LHCN-M2 (cell line): ENCODE results near the gene DOCK1. TPM values are rescaled to one million over a fixed set of nuclear protein-coding genes. Genes with fewer than 3 reads are reported as not detected.
"Not testable (repeated sequence)": the region's sequence is repeated elsewhere in the genome, so short reads cannot be mapped to it uniquely, and the experiment has no call there.

Experiments
- DNase-seq: peaks from one replicate; pipeline ENCODE4 v3.0.0-alpha.2; 2012; ENCODE audit warnings: low read depth
- total RNA-seq: library from RNA; depleted of rRNA; stranded (reverse); fragments of >200 nt; gene quantifications from 2 replicates; pipeline ENCODE4 v1.2.3, GENCODE V29; 2014

The DOCK1 gene
- total RNA-seq, 1 experiment from 2014 or later, result 45.5 TPM

DNA sequence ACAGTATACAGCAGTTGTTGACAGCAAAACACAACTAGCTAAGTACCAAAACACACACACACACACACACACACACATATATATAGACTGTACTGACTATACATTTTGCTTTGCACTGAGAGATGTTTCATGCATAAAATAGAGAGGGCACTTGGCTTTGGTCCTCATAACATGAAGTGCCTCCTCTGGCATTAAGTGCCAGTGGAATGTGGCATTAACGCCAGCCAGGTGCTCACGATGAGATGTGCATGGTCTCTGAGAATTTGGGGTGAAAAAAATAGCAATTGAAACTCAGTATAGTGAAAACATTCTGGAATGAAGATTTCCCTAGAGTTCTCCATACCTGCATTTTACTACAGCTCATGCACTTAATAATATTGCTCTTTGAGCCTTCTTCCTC, 361.2 kb downstream of the DOCK1 start:
- DNase-seq, result no peak

DNA sequence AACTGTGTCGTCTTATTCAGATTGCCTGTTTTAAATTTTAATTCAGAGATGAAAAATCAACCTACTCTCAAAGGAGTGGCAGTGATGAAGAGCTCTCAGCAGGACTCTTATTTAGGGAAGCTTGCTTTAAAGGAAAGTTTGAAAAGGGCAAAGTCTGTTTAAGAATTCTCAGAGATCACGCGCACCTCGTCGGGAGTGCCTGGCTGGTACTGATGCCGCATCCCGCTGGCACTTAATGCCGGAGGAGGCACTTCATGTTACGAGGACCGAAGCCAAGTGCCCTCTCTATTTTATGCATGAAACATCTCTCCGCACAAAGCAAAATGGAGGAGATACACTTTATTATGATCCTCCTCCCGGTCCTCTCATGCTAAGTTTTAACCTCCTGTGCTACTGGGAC, 362.2 kb downstream of the DOCK1 start:
- DNase-seq, result no peak

DNA sequence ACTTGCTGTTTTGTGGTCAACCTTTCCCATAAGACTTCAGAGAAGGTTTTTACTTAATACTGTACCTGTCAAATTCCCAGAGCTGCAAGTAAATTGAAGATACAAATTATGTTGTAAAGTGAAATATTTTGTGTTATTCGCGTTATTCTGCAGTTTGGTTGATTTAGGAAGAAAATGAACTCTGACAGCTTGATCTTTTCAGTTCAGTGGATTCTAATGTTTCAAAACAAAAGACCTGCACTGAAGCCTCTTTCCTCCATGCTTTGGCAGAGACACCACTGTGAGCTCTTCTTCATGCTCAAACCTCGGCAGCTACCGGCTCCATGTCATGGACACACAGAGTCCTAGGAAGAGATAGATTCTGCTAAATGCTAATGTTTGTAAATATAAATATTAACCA, 366.8 kb downstream of the DOCK1 start:
- DNase-seq, result no peak

DNA sequence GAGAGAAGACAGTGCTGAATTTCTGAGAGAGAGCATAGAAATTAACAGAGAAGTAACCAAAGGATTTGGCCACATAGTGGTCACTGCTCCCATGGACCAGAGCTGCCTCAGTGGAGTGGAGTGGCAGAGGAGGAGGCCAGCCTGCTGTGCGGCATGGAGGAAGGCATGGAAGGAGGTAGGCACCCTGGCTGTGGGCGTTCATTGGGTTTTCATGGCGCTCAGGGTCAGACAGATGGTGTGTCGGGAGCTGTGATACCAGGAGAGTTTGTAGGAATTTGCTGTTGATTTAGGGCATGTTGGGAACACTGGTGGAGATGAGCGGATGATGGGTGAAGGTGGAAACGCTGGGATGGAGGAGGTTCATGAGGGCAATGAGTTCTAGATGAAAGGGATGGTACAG, 370.0 kb downstream of the DOCK1 start:
- no peak for DNase-seq

DNA sequence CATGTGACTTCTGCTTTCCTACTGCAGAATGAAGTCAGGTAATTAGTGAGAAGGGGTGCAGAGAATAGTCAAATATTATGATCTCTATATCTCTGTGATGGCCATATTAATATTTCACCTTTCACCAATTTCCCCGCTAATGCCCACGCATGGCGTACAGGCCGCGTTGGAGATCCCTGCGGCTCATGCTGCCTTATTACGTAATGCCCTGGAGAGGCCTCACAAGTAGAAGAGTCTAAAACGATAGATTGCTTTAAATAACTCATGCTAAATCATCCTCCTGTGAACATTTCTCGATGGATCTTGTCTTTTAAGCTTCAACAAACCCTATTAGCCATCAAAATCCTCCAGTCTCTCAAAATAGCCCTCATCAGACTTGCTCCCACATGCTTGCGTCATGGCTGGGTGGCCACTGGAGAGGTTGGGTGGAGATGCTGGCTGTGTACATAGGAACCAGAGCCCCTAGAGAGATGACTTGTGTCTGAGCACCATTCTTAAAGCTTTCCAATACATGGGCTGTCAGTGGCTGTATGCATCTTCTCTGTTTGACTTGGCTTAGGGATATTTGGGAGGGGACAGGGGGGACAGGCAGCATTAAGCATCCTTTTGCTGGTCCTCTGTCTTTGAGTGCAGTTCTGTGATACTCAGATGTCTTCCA, 370.7 kb downstream of the DOCK1 start:
- no peak for DNase-seq

DNA sequence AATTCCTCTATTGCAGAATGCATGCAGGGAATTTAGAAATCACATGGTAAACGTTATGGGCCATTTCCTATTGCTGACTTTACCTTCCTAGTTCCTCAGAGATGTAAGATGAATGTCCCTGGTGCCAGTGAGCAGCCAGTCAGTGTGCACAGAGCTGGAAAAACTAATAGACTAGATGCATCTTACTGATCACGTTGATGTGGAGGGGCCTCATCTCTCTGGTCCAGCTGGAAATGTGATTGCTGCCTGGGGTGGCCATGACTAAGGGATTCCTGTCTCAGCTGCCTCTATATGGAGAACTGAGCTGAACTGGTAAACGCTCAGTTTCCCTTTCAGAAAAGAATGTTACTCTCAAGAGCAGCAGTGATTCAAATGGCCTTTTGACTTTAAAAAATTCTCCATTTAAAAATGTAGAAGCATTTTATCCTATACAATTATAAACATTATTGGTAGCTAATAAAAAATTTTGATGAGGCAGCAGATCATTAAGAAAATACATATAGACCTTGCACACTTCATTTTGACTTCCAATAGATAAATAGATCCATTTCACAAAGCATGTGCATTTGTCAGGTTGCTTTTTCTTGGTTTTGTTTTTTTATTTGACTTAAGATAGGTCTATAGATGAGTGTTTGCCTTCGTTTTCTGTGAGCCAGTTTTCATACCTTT, 371.7 kb downstream of the DOCK1 start:
- no peak for DNase-seq

DNA sequence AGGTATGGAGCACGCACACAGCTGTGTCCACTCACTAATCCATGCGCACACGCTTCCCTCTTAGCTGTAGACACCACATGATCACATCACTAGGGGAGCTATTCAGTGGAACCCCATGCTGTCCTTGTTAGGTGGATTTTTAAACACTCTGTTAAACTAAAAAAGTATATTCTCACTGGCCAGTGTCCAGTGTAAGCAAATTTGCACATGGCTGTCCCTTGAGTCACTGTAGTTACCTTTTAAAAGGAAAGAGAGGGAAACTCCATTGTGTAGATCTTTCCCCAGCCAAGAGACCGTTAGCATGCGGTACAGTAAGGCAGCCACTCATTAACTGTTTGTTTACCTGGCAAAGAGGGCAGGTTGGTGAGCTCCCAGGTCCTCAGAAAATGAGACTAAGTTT, 372.8 kb downstream of the DOCK1 start:
- DNase-seq, result peak; percentile 3

DNA sequence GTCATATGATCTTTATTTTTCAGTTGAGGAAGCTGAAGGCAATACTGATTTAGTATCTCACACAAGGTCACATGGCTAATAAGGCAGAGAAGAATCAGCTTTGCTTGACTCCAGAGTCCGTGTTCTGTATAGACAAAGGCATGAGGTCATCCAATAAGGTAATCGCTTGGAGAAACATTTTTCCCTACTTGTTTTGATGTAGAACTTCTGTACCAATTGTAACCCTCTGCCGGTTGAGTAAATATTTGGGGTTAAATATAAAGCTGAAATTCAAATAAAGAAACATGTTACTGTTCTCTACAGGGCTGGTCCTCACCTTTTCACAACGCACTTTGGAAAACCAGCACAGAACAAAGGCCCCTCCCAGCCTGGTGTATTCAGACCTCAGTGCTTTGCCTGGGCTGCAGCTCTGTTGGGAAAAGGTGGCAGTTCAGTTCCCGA, 374.1 kb downstream of the DOCK1 start:
- DNase-seq, result no peak

DNA sequence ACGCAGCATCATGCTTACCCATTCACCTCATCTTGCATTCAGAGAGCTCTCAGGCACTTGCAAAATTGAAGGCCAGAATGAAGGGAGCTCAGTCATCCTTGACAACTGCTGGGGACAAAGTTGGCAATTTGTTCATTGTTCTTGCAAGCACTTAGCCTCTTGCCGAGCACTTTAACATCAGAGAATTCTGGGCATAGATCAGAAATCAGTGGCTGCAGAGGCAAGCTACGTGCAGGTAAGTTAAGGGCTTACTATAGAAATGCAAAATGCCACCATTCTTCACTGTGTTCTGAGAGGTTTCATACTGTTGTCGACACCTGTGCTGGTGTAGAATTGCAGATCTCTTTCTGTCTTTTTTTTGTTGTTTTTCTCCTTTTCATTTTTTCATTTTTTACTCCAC, 375.2 kb downstream of the DOCK1 start:
- DNase-seq, result no peak

DNA sequence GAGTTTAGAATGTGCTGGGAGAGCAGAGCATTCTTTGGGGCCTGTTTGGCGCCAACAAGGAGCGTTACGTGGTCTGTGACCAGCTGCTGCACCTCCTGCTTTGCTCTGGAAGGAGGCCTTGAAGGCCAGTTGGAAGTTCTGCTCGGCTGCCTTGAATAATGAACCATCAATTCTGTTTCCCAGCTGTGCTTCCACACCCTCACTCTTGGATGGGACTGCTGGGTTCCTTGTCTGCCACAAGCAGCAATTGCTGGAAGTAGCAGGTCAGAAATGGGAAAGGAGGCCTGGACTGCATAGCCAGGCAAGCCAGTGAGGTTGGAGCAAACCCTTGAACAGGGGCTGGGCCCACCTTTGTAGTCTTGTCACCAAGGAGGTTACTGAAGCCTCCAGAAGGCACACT, 377.8 kb downstream of the DOCK1 start:
- DNase-seq, result no peak

DNA sequence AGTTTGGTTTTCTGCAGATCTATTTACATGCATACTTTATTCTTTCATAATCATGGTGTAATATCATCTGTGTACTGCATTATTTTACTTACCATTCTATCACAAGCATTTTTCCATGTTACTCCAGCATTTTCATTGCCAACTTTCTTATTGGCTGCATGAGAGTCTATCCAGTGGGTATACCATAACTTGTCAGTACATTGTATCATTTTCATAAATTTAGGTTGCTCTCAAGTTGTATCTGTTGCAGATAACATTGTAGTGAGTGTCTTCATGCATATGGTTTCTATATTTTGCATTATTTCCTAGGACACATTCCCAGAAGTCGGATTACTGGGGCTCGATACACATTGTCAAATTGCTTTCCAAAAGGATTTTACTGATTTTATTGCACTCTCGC, 378.3 kb downstream of the DOCK1 start:
- DNase-seq, result no peak

DNA sequence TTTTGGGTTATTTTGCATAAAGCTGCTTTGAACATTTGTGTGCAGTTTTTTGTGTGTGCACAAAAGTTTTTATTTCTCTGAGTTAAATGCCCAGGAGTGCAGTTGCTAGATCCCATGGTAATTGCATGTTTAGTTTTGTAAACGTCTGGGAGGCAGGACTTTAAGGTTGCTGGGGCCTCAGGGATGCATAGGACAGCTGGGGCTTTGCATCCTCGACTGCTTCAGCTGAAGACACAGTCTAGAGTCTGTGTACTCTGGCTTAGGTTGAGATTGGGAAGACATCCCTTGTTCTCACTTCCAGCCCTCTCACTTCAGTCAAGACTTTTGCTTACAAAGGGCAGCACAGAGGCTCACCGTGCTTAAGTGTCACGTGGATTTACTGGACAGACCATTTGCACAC, 385.6 kb downstream of the DOCK1 start:
- DNase-seq, result no peak

DNA sequence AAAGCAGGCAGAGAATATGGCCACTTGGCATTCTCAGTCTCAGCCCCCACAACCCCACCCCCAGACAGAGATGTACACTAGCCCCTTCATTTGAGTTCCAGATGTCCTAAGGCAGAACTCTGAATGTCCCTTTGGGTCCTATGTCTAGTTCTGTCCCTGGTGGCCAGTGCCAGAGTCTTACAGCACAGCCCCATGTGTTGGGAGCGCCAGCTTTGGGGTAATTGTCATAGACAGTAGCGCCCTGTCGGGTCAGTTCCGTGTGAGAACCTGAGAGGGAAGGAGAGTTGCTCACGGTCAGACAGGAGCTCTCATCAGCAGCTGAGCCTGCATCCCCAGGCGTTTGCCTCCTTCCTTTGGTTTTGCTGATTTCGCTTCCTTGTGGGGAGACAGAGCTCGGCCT, 386.1 kb downstream of the DOCK1 start:
- DNase-seq, result no peak

DNA sequence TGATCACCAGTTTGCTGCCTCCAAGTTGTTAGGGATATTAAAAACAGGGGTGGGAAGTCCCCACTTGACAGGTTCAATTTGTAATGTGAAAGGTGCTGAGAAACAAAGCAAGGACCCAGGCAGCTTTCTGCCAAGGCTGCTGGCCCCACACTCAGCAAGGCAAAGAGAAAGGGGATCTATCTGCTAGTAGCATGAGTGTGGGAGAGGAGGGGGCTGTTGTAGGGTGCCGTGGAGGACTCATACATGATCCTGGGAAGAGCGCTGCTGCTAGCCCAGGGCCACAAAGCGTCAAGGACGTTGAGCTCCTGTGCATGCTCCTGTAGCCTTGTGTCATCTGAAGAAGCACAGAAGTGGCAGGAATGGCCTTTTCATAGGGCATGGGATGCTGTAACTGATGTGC, 387.7 kb downstream of the DOCK1 start:
- no peak for DNase-seq

DNA sequence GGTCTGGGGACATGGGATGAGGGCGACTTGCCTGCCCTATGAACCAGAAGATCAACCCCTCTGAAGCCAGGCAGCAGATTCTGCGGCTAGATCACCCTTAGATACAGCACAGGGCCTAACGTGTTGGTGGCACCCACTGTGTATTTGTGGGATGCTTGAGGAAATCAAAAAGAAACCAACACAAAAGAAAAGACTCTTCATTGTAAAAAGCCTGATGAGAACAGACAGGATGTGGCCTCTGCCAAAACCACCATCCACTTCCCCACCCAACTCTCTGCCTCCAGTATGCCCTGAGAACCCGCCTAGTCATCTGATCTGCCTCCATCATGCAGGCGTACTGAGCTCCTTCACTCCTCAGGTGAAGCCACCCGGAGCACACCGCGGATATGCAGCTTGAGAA, 388.4 kb downstream of the DOCK1 start:
- no peak for DNase-seq

DNA sequence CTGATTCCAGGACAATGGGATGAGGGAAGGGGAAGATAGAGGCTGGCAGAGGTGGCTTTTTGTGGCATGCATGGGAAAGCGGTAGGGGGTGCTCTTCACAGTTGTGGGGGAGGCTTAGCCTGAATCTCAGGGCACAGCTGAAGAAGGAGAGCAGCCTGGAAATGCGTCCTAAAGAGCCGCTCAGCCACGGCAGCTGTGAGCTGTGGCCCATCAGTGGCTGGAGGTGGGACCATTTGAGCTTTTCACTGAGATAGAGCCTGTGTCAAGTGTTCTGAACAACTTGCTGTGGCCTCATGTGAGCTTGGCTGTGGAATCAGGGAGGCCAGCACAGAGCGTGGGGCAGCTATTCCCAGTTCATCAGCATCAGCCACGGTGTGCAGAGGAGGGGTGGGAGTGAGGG, 391.5 kb downstream of the DOCK1 start:
- no peak for DNase-seq

DNA sequence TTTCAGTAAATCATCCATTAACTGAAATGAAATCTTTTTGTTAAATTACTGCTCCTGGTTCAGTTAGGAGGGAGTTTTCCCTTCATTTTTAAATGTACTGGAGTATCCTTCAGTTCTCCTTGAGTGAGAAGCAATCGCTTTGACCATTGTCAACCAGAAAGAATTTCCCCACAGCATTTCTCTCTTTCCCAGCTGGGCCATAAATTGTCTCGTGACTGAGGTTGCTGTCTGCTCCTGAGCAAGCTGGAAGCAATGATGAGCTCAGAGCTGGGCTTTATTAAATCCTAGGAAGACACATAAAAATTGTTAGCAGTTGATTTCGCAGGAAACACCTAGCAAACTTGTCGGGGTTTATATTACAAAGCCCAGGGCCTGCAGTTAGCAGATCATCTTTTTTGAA, 393.2 kb downstream of the DOCK1 start:
- no peak for DNase-seq

DNA sequence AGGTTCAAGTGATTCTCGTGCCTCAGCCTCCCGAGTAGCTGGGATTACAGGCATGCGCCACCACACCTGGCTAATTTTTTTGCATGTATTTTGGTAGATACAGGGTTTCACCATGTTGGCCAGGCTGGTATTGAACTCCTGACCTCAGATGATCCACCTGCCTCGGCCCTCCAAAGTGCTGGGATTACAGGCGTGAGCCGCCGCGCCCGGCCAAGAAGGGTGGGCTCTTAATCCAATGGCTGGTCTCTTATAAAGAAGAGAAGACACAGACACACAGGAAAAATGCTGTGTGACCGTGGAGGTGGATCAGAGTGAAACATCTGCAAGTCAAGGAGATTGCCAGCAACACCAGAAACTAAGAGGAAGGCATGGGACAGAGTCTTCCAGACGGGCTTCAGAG, 394.0 kb downstream of the DOCK1 start:
- DNase-seq, result not testable (repeated sequence)

DNA sequence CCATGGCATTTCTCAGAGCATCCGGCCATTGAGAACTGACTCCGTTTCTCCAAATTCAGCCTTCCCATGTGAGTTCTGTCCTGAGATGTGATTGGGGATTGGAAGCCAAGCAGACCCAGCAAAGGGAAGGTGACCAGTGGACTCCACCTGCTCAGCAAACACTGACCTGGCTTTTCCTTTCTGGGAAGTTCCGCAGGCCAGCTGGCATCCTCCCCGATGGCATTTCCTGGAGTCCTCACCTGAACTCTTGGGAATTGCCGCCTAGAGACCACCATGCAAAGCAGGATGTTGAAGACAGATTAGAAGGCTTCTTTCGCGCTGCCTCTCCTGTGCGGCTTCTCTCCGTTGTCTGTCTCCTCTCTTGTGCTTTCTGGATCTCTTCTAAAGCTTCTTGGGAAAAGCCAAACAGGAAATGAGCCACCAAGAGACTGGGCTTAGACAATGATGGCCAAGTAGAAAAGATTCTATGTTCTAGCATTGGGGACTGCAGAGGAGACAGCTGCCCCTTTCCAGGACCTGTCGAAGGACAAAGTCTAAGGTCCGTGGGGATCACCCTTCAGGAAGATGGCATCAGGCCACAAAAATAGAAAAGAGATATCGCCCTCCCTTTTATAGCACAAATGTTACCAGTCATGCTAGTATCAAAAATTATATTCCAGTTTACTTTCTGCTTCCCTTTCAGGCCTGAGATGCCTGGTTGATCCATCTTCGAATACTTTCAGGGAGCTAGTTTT, 394.9 kb downstream of the DOCK1 start:
- DNase-seq, result no peak

DNA sequence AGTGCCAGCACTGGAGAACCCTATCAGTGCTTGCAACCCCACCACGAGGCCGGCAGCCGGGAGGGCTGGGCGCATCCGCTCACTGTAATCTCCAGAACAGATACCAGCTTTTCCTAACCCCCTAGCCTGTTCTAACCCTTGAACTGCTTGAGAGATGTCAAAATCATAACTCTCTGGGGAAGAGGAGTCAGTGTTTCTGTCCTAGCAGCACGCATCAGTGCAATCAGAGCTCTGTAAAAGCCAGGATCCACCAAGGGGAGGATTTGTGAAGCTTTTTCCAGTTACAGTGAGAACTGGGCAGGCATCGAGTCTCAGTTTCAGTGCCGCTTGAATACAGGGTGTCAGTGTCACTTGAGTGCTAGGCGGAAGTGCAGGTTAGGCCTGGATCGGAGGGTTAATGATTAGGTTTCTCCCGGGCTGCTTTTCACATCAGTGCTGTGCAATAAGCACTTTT, 395.7 kb downstream of the DOCK1 start:
- DNase-seq, result no peak

DNA sequence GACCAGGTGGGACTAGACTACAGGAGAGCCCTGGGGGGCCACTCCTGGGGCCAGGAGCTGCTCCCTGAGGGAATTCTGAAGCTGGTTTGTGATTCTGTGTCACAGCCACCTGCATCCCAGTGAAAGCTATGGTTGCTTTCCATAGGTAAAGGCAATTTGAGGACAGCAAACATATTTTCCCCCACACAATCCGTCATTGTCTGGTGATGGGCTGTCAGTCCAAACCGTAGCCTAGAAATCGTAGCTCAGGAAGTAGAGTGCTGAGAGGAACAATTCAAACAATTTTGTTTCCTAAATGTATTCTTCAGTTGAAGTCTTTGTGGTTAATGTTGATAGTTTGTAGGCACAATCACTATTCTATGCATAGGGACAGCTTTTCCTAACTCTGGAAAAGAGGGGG, 397.1 kb downstream of the DOCK1 start:
- no peak for DNase-seq

DNA sequence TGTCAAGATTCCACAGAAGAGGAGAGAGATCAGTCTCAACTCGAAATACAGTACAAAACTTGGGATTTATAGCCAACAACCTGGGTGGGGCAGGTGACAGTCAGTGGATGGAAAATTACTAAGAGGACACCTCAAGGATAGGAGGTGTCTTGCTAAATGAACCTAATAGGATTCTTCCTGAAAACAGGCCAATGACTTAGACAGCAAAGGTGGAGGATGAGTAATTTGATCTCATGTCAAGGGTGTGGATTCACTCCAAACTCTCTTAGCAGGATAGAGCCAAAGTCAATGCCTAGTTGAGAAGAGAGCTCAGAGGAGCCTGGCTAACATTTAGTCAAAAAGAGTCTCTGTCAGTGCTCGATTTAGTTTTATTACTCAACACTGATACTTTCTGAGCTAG, 397.9 kb downstream of the DOCK1 start:
- DNase-seq, result no peak

DNA sequence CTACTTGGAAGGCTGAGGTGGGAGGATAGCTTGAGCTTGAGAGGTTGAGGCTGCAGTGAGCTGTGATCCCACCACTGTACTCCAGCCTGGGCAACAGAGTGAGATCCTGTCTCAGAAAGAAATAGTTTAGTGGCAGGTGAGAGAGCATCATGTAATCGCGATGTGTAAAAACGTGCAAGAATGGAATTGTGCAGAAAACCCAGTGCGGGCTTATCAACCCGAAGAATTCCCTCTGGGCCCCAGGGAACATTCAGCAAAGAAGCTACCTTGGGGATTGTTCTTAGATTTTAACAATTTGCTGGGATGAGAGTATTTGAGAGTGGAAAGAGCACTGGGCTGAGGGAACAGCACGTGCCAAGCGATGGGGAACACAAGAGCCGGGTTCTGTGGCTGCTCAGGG, 398.5 kb downstream of the DOCK1 start:
- no peak for DNase-seq
